HCT116 (cell line): ENCODE data around the gene ATP2A3. TPM values are rescaled to one million over a fixed set of nuclear protein-coding genes. Genes with fewer than 3 reads are reported as not detected.

Experiments used
- ATAC-seq: fragments of 200-7000 bp; cut with Tn5 transposase; 2 replicates; pipeline ENCODE4 v1.9.1; 2020; ENCODE audit warnings: mild to moderate bottlenecking, moderate library complexity
- BruUV-seq: library from RNA; stranded (reverse); fragments of 400-500 nt; replicated peaks from 2 replicates; lab custom pipeline; 2021; lab: Mats Ljungman, UMichigan
- CTCF ChIA-PET: fragments of 300-600 bp; sonication (Branson Sonifier 250); formaldehyde crosslinking; loops from one replicate; lab custom pipeline; 2021; ENCODE audit warnings: antibody characterized with exemption; lab: Charles Lee
- POLR2A ChIA-PET: fragments of 300-600, 350-600 bp; sonication (Branson Sonifier 250); formaldehyde crosslinking; loops from one replicate; lab custom pipeline; 2021; ENCODE audit warnings: antibody characterized with exemption; lab: Charles Lee
- RAD21 ChIA-PET, 2 experiments: fragments of 300-600 bp; sonication (Branson Sonifier 250); formaldehyde crosslinking; loops; one replicate each; lab custom pipeline; 2023; ENCODE audit warnings: low total read pairs in 2 of 2; ENCODE audit not compliant: uncharacterized antibody in 2 of 2, unreplicated experiment in 2 of 2, low non-redundant PET in 1 of 2; lab: Charles Lee
- DNase-seq: peaks from one replicate; pipeline ENCODE4 v3.0.0-alpha.2; 2010; ENCODE audit warnings: low read depth, low spot score
- H2AFZ ChIP-seq: fragments of 200-600 bp; shearing (Covaris generic), sonication (generic); 2 replicates; pipeline ENCODE4 v1.6.1; 2017; ENCODE audit warnings: low read depth, mixed run types, mixed read lengths, antibody characterized with exemption, low read length; ENCODE audit not compliant: poor library complexity, severe bottlenecking
- H3K27ac ChIP-seq: 2 replicates; pipeline ENCODE4 v1.5.1; 2012; ENCODE audit warnings: low read depth, low read length
- H3K27me3 ChIP-seq: fragments of 200-600 bp; sonication (generic); 2 replicates; pipeline ENCODE4 v1.6.1; 2016; ENCODE audit warnings: mixed run types, low read length, mixed read lengths; ENCODE audit not compliant: insufficient read depth
- H3K36me3 ChIP-seq, 2 experiments: fragments of 200-500 bp in 1 of 2; fragments of 200-600 bp in 1 of 2; sonication (Bioruptor generic) in 1 of 2; sonication (generic) in 1 of 2; 2 replicates each; pipeline versions ENCODE4 v1.5.1 to v1.6.1; 2014 to 2016; ENCODE audit warnings: low read length in 2 of 2, inconsistent platforms in 1 of 2, mixed read lengths in 1 of 2, mixed run types in 1 of 2; ENCODE audit not compliant: insufficient read depth in 2 of 2, control insufficient read depth in 1 of 2
- H3K4me1 ChIP-seq, 2 experiments: fragments of 200-600 bp in 1 of 2; sonication (generic) in 1 of 2; 2 replicates each; pipeline versions ENCODE4 v1.5.1 to v1.6.1; 2012 to 2017; ENCODE audit warnings: low read length in 2 of 2, inconsistent platforms in 1 of 2, mild to moderate bottlenecking in 1 of 2, mixed read lengths in 1 of 2, mixed run types in 1 of 2, moderate library complexity in 1 of 2; ENCODE audit not compliant: insufficient read depth in 2 of 2, control insufficient read depth in 1 of 2
- H3K4me2 ChIP-seq: fragments of 200-600 bp; sonication (generic); 2 replicates; pipeline ENCODE4 v1.6.1; 2017; ENCODE audit warnings: mixed run types, low read length, mixed read lengths
- H3K4me3 ChIP-seq, 2 experiments: fragments of 200-600 bp in 1 of 2; sonication (generic) in 1 of 2; replicated peaks in 1 of 2; 2 replicates each; pipeline ENCODE4 v1.5.1; 2011 to 2016; ENCODE audit warnings: low read length in 2 of 2, control low read depth in 1 of 2, low read depth in 1 of 2, mild to moderate bottlenecking in 1 of 2, mixed read lengths in 1 of 2, mixed run types in 1 of 2
- H3K79me2 ChIP-seq: fragments of 200-600 bp; sonication (generic); 2 replicates; pipeline ENCODE4 v1.6.1; 2017; ENCODE audit warnings: mild to moderate bottlenecking, mixed run types, low read length, moderate library complexity, mixed read lengths; ENCODE audit not compliant: insufficient read depth
- H3K9ac ChIP-seq: fragments of 200-600 bp; sonication (generic); 2 replicates; pipeline ENCODE4 v1.6.1; 2016; ENCODE audit warnings: low read length, mixed read lengths
- H3K9me2 ChIP-seq: fragments of 200-600 bp; sonication (generic), shearing (Covaris generic); 2 replicates; pipeline ENCODE4 v1.6.1; 2017; ENCODE audit warnings: mixed run types, mild to moderate bottlenecking, moderate library complexity; ENCODE audit not compliant: insufficient read depth
- H3K9me3 ChIP-seq, 2 experiments: fragments of 200-500 bp in 1 of 2; fragments of 200-600 bp in 1 of 2; sonication (Bioruptor generic) in 1 of 2; sonication (generic) in 1 of 2; 2 replicates each; pipeline ENCODE4 v1.6.1; 2014 to 2017; ENCODE audit warnings: low read length in 2 of 2, mixed read lengths in 2 of 2, inconsistent platforms in 1 of 2, low read depth in 1 of 2, mild to moderate bottlenecking in 1 of 2, mixed run types in 1 of 2, moderate library complexity in 1 of 2; ENCODE audit not compliant: control insufficient read depth in 1 of 2, insufficient read depth in 1 of 2
- H4K20me1 ChIP-seq: fragments of 200-600 bp; sonication (generic), shearing (Covaris generic); 2 replicates; pipeline ENCODE4 v1.6.1; 2017; ENCODE audit warnings: mixed run types, mild to moderate bottlenecking, moderate library complexity; ENCODE audit not compliant: insufficient read depth
- ATF3 ChIP-seq: IDR thresholded peaks from 2 replicates; pipeline ENCODE4 v1.6.1; 2012
- CBX3 ChIP-seq: IDR thresholded peaks from 2 replicates; pipeline ENCODE4 v1.6.1; 2012; ENCODE audit warnings: low read depth
- EGR1 ChIP-seq: IDR thresholded peaks from 2 replicates; pipeline ENCODE4 v1.6.1; 2012; ENCODE audit warnings: low read depth
- ELF1 ChIP-seq: IDR thresholded peaks from 2 replicates; pipeline ENCODE4 v1.6.1; 2012; ENCODE audit warnings: low read depth, borderline replicate concordance
- EZH2 ChIP-seq: fragments of 200-600 bp; sonication (generic); IDR thresholded peaks from 2 replicates; pipeline ENCODE4 v1.6.1; 2017; ENCODE audit warnings: antibody characterized with exemption, mixed run types
- FOSL1 ChIP-seq: IDR thresholded peaks from 2 replicates; pipeline ENCODE4 v1.6.1; 2012; ENCODE audit warnings: low read depth
- JUND ChIP-seq: IDR thresholded peaks from 2 replicates; pipeline ENCODE4 v1.6.1; 2012
- POLR2A ChIP-seq: IDR thresholded peaks from 2 replicates; pipeline ENCODE4 v1.7.0; 2011; ENCODE audit warnings: borderline replicate concordance; ENCODE audit not compliant: insufficient read depth, insufficient read length; ENCODE audit errors: extremely low read depth
- RAD21 ChIP-seq: IDR thresholded peaks from 2 replicates; pipeline ENCODE4 v1.6.1; 2012; ENCODE audit warnings: low read depth, mild to moderate bottlenecking
- REST ChIP-seq: IDR thresholded peaks from 2 replicates; pipeline ENCODE4 v1.6.1; 2012; ENCODE audit warnings: low read depth
- ZFX ChIP-seq: fragments of 450-650 bp; IDR thresholded peaks from 2 replicates; pipeline ENCODE4 v1.6.1; 2017
- ZNF274 ChIP-seq: fragments of 200-500 bp; sonication (Bioruptor generic); IDR thresholded peaks from 2 replicates; pipeline ENCODE4 v1.6.1; 2014; ENCODE audit warnings: mild to moderate bottlenecking, low read depth, low read length, inconsistent platforms
- intact Hi-C: fragments of 100-400 bp; cut with micrococcal nuclease; formaldehyde crosslinking; loops from 2 replicates; pipeline ENCODE4 v1.10.0; 2022
- total RNA-seq: library from RNA; stranded (reverse); gene quantifications from one replicate; pipeline ENCODE4 v1.2.1, GENCODE V29; 2021; ENCODE audit not compliant: unreplicated experiment

ATP2A3 gene
- total RNA-seq, 1 experiment from 2014 or later = 23.1 TPM

GRCh38 chr17:3956983-3957382 is 7.3 kb downstream of the ATP2A3 start:
- Histone ChIP-seq H3K79me2 (no peaks in the 10 kb centered on the region), H3K4me2 (no peak overlapping the region), H4K20me1 (no peaks in the 10 kb centered on the region), H2AFZ (no peak overlapping the region), H3K36me3 (no peaks in the 10 kb centered on the region), H3K27me3 (no peaks in the 10 kb centered on the region), H3K4me3 (no peak overlapping the region), H3K4me1 (peaks cover 12 to 18% of the 10 kb centered on the region in 2 experiments), H3K9me2 (no peaks in the 10 kb centered on the region), H3K27ac (no peak overlapping the region), H3K9ac (no peak overlapping the region), H3K9me3 (no peaks in the 10 kb centered on the region)
- ChIA-PET CTCF (no interaction called here), POLR2A (no interaction called here), RAD21 (no interaction called here)
- intact Hi-C loops = no loop called here
- DNase-seq (no peak), ATAC-seq (no peak)
- no peak for TF ChIP-seq JUND
- no peak for TF ChIP-seq FOSL1
- TF ChIP-seq ZNF274 = no peak
- no peak for TF ChIP-seq ATF3
- TF ChIP-seq EGR1 = no peak
- BruUV-seq = no TSS peak

- CTCF ChIA-PET = no interaction called here
- H4K20me1 ChIP-seq = no peaks in the 10 kb centered on the region
- BruUV-seq = no TSS peak
- H3K4me1 ChIP-seq = peaks cover 12 to 18% of the 10 kb centered on the region in 2 experiments
- H3K9me2 ChIP-seq = no peaks in the 10 kb centered on the region
- TF ChIP-seq CBX3 (no peak), RAD21 (no peak), ZNF274 (no peak), ELF1 (no peak), POLR2A (no peak), ZFX (no peak), REST (no peak), EZH2 (no peak)
- TF ChIP-seq, all 23 proteins: peak for 0
- Histone ChIP-seq H3K4me2 (no peak overlapping the region), H3K27ac (no peak overlapping the region), H3K4me3 (no peak overlapping the region), H3K36me3 (no peaks in the 10 kb centered on the region), H3K9ac (no peak overlapping the region), H3K27me3 (no peaks in the 10 kb centered on the region), H3K79me2 (no peaks in the 10 kb centered on the region), H3K9me3 (no peaks in the 10 kb centered on the region), H2AFZ (no peak overlapping the region)
- ATAC-seq (no peak), DNase-seq (no peak)
- intact Hi-C loops = no loop called here
- RAD21 ChIA-PET = no interaction called here
- POLR2A ChIA-PET = no interaction called here
Observed at GRCh38 chr17:3956327-3956957, 7.8 kb downstream of the ATP2A3 start.
